ENCODE data around the gene OR13C8. TPM values are rescaled to one million over a fixed set of nuclear protein-coding genes. Genes with fewer than 3 reads are reported as not detected.

Gene OR13C8
- total RNA-seq, 1 donor from 2014 or later, result not detected

DNA sequence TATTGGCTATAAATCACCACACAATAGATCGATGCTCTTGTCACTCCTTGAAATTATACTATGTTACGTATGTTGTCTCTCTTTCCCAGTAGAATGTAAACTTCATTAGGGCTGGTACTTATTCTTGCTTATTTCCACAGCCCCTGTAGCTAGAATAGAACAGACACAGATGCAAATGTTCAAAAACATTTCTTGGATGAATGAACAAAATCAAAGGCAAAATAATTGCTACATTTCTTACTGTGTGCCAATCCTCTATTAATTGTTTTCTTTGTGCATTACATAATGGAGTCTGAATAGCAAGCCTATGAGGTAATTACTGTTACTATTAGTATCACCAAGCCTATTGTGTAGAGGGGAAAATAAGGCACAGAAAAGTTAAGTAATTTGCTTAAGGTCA, 37.2 kb downstream of the OR13C8 start:
- intact Hi-C loops (cut with DNase I), result no loop called here
- no peak for ATAC-seq (ENCODE audit: poor library complexity)

DNA sequence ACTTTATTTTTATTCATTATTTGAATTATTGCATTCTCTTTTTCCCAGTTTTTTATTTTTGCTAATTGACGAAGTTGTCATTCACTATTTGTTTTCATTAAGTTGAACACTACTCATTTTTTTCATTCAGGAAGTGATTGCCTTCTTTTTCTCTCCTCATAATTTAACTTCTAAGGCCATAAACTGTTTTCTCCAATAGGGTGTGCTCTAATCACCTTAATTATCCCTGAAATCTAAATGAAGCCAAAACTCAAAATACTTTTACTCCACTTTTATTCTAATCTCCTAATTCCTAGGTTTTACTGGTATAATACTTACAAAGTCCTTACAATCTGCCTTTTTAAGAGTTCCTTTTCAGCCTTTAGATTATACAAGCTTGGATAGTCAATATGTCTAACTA, 39.4 kb downstream of the OR13C8 start:
- intact Hi-C loops (cut with DNase I), result no loop called here
- DNase-seq, result no peak
- no peak for ATAC-seq (ENCODE audit: poor library complexity)

More for the DNA sequence above, 37.2 kb downstream of the OR13C8 start:
- DNase-seq, result no peak

DNA sequence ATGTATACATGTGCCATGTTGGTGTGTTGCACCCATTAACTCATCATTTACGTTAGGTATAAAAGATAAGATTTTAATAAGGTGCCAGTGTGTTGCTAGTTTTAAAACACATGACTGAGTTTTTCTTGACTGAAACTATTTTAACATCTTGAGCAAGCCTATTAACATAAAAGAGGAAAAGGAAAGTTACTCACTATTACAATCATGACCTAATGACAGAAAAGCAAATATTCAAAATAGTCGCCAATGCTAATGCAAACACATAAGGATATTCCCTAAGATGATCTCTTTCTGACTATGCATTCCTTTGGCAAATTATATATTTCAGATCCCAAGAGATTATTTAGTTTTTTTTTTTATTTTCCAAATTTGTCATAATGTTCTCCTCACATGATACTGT, 42.2 kb downstream of the OR13C8 start:
- DNase-seq (no peak), ATAC-seq (ENCODE audit: poor library complexity) (no peak)
- intact Hi-C loops (cut with DNase I), result no loop called here

DNA sequence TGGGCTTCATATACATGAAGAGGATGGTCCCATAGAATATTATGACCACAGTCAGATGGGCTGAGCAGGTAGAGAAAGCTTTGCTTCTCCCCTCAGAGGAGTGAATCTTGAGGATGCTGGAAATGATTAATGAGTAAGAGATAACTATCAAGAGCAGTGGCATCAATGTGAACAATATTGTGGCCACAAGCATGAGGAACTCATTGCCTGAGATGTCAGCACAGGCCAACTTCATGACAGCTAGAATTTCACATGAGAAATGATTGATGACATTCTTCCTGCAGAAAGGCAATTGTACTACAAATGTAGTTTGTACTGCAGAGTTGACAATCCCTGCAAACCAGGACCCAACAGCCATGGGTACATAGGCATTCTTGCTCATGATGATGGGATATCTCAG, 48.5 kb downstream of the OR13C8 start:
- intact Hi-C loops (cut with DNase I), result no loop called here
- no peak for ATAC-seq (ENCODE audit: poor library complexity)
- DNase-seq, result no peak

DNA sequence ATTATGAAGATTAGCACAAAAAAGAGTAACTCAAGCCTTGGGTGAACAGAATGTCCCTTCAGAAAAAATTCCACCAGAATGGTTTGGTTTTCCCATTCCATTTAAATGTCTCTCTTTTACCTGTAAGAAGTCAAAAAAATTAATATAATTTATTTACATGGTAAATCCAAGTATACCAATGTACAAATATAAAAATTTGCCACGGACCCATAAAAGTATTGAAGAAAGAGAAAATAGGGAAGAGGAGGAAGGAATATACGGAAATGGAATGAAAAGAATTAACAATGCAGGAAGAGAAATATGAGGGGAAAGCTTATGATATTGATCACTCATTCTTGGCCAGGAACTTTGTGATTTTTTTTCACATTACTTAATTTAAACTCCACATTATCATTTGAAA, 49.1 kb downstream of the OR13C8 start, which contains the start of gene OR13C9:
TSS of gene OR13C9 (minus strand) at position 101 of the 400 bp plus-strand sequence. CDS start at position 101, 0 bp downstream.
- intact Hi-C loops (cut with DNase I), result no loop called here
- DNase-seq (no peak), ATAC-seq (ENCODE audit: poor library complexity) (no peak)

Other genes starting within 250 kb of the OR13C8 start
- gene OR13F1, start 64.9 kb upstream of the OR13C8 start, total RNA-seq, result not detected
- gene OR13C4, start 42.0 kb upstream of the OR13C8 start, total RNA-seq, result not detected
- not detected for gene OR13C3, start 32.3 kb upstream of the OR13C8 start, total RNA-seq
- not detected for gene OR13C5, start 30.2 kb downstream of the OR13C8 start, total RNA-seq
- gene OR13C2, start 36.5 kb downstream of the OR13C8 start, total RNA-seq, result not detected
- gene OR13C9, start 49.0 kb downstream of the OR13C8 start, total RNA-seq, result not detected
- not detected for gene OR13D1, start 125.3 kb downstream of the OR13C8 start, total RNA-seq
- gene NIPSNAP3A, start 178.5 kb downstream of the OR13C8 start, total RNA-seq, result 18.7 TPM
- gene NIPSNAP3B, start 195.0 kb downstream of the OR13C8 start, total RNA-seq, result 29.9 TPM

Measured in Right ventricle myocardium superior (tissue), 1 donor.